SJSA1 (cell line): ENCODE data around the gene BDH2. TPM values are rescaled to one million over a fixed set of nuclear protein-coding genes. Genes with fewer than 3 reads are reported as not detected.

Source experiments
- DNase-seq, 2 experiments: peaks; one replicate each; pipeline ENCODE4 v3.0.0-alpha.2; 2015 to 2020; ENCODE audit warnings: low spot score in 2 of 2, low read depth in 1 of 2
- H3K27ac ChIP-seq: fragments of 250-450 bp; sonication (Bioruptor Pico); 2 replicates; pipeline ENCODE4 v1.5.1; 2020; ENCODE audit warnings: mild to moderate bottlenecking, moderate library complexity
- H3K27me3 ChIP-seq: fragments of 250-450 bp; sonication (Bioruptor Pico); replicated peaks from 2 replicates; pipeline ENCODE4 v1.5.1; 2020; ENCODE audit warnings: mild to moderate bottlenecking, moderate library complexity
- H3K36me3 ChIP-seq: fragments of 250-450 bp; sonication (Bioruptor Pico); 2 replicates; pipeline ENCODE4 v1.5.1; 2020; ENCODE audit warnings: mild to moderate bottlenecking
- H3K4me1 ChIP-seq: fragments of 250-450 bp; sonication (Bioruptor Pico); replicated peaks from 2 replicates; pipeline ENCODE4 v1.6.1; 2021; ENCODE audit warnings: mild to moderate bottlenecking
- H3K4me3 ChIP-seq: fragments of 250-450 bp; sonication (Bioruptor Pico); 2 replicates; pipeline ENCODE4 v1.5.1; 2020; ENCODE audit warnings: mild to moderate bottlenecking
- H3K9me3 ChIP-seq: fragments of 250-450 bp; sonication (Bioruptor Pico); replicated peaks from 2 replicates; pipeline ENCODE4 v1.5.1; 2020; ENCODE audit warnings: mild to moderate bottlenecking
- total RNA-seq: library from RNA; depleted of rRNA; stranded (reverse); fragments of >200 nt; shearing (Covaris generic); gene quantifications from 2 replicates; pipeline ENCODE4 v1.2.3, GENCODE V29; 2014; rRNA removed

The BDH2 gene
- total RNA-seq, 1 experiment from 2014 or later = 36.8 TPM

DNA sequence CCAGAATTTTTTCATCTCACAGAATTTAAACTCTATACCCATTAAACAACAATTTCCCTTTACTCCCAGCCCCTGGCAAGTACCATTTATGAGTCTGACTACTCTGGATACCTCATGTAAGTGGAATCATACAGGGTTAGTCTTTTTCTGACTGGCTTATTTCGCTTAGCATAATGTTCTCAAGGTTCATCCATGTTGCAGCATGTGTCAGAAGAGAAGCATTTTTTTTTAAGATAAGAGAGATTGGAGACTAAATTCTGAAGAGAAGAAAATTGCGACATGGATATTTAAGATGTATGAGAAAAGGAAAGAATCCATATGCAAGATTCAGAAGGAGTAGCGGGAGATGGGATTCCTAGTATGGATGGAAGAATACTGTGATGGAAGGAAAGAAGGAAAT lies 68.8 kb downstream of the BDH2 start:
- Histone ChIP-seq H3K9me3 (no peaks in the 10 kb centered on the region), H3K4me1 (no peaks in the 10 kb centered on the region), H3K36me3 (peaks cover 7% of the 10 kb centered on the region; the same call in 1 of the 2 replicates), H3K4me3 (no peak overlapping the region), H3K27ac (no peak overlapping the region), H3K27me3 (no peaks in the 10 kb centered on the region)
- no peak for DNase-seq

- H3K9me3 ChIP-seq = no peaks in the 10 kb centered on the region
- DNase-seq = no peak
- no peak overlapping the region for H3K4me3 ChIP-seq
- no peak overlapping the region for H3K27ac ChIP-seq
- H3K27me3 ChIP-seq = no peaks in the 10 kb centered on the region
- peaks cover 7% of the 10 kb centered on the region; the same call in 1 of the 2 replicates for H3K36me3 ChIP-seq
- no peaks in the 10 kb centered on the region for H3K4me1 ChIP-seq
These were observed 70.3 kb downstream of the BDH2 start for GRCh38 chr4:103029300-103029699.

Other genes with a start within 250 kb of the BDH2 start
- gene CISD2, start 230.8 kb downstream of the BDH2 start, total RNA-seq = 60.9 and 88.6 TPM in 2 replicates
- gene SLC9B1, start 80.1 kb downstream of the BDH2 start, total RNA-seq = 1.5 TPM in 1 of 2 replicates, not detected in the other
- gene SLC9B2, start 23.1 kb downstream of the BDH2 start, total RNA-seq = 28.5 and 32.3 TPM in 2 replicates
- gene CENPE, start 98.5 kb upstream of the BDH2 start, total RNA-seq = 39.8 and 46.6 TPM in 2 replicates